ENCODE measurements around the gene SLAMF1.

The SLAMF1 gene

DNA sequence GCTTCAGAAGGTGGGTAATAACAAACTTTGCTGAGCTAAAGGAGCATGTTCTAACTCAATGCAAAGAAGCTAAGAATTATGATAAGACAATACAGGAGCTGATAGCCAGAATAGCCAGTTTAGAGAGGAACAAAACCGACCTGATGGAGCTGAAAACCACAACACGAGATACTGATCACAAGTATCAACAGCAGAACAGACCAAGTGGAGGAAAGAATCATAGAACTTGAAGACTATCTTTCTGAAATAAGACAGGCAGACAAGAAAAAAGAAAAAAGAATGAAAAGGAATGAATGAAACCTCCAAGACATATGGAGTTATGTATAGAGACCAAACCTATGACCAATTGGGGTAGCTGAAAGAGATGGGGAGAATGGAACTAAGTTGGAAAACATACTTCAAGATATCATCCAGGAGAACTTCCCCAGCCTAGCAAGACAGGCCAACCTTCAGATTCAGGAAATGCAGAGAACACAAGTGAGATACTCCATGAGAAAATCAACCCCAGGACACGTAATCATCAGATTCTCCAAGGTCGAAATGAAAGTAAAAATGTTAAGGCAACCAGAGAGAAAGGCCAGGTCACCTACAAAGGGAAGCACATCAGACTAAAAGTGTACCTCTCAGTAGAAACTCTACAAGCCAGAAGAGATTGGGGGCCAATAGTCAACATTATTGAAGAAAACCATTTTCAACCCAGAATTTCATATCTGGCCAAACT lies 88.0 kb downstream of the SLAMF1 start:
- no peak for DNase-seq
